HUES6 (cell line): Measurements from ENCODE around the gene OR13C4.

Experiments
- H3K27ac ChIP-seq: 2 replicates; pipeline ENCODE4 v1.7.0; 2013; ENCODE audit warnings: low read depth, mild to moderate bottlenecking, low read length, inconsistent platforms
- H3K27me3 ChIP-seq: 2 replicates; pipeline ENCODE4 v1.6.1; 2013; ENCODE audit warnings: low read length; ENCODE audit not compliant: control insufficient read depth, insufficient read depth
- H3K36me3 ChIP-seq: 2 replicates; pipeline ENCODE4 v1.6.1; 2013; ENCODE audit warnings: low read length; ENCODE audit not compliant: control insufficient read depth, insufficient read depth
- H3K4me1 ChIP-seq: 2 replicates; pipeline ENCODE4 v1.6.1; 2013; ENCODE audit warnings: low read length; ENCODE audit not compliant: control insufficient read depth, insufficient read depth
- H3K4me3 ChIP-seq: 2 replicates; pipeline ENCODE4 v1.5.1; 2013; ENCODE audit warnings: low read depth, low read length
- H3K9ac ChIP-seq: one replicate; pipeline ENCODE4 v1.6.1; 2013; ENCODE audit warnings: mild to moderate bottlenecking, low read length
- H3K9me3 ChIP-seq: 2 replicates; pipeline ENCODE4 v1.6.1; 2013; ENCODE audit warnings: low read depth, low read length; ENCODE audit not compliant: control insufficient read depth, insufficient read depth

Gene OR13C4

GRCh38 chr9:104527109-104527508 lies at the start of gene OR13C4:
OR13C4 (minus strand) TSS chr9:104527209; CDS start chr9:104527209, 0 bp downstream.
- Histone ChIP-seq H3K27ac (no peak within 1 kb of the TSS), H3K9me3 (peaks cover 12% of the 10 kb centered on the region), H3K36me3 (no peaks in the 10 kb centered on the region), H3K27me3 (no peaks in the 10 kb centered on the region), H3K4me3 (no peak within 1 kb of the TSS), H3K4me1 (no peaks in the 10 kb centered on the region), H3K9ac (no peak within 1 kb of the TSS)

GRCh38 chr9:104575456-104575855 lies 48.4 kb upstream of the OR13C4 start:
- no peak overlapping the region for H3K4me3 ChIP-seq
- no peak overlapping the region for H3K9ac ChIP-seq
- H3K27me3 ChIP-seq: no peaks in the 10 kb centered on the region
- H3K27ac ChIP-seq: no peak overlapping the region
- peaks cover 12% of the 10 kb centered on the region; the same call in 1 of the 2 replicates for H3K9me3 ChIP-seq
- no peaks in the 10 kb centered on the region for H3K4me1 ChIP-seq
- H3K36me3 ChIP-seq: no peaks in the 10 kb centered on the region

DNA sequence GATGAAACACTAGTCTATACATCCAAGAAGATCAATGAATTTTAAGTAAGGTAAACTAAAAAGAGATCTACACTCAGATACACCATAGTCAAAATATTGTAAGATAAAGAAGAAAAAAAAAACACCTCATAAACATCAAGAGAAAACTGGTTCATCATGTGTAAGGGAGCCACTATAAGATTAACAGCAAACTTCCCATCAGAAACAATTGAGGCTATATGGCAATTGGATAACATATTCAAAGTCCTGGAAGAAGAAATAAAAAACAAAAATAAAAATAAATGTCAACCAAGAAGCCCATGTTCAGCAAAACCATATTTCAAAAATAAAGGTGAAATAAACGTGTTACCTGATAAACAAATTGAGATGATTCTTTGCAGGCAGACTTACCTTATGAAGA lies 45.6 kb upstream of the OR13C4 start:
- Histone ChIP-seq H3K4me1 (no peaks in the 10 kb centered on the region), H3K9me3 (peaks cover 12% of the 10 kb centered on the region; the same call in 1 of the 2 replicates), H3K9ac (no peak overlapping the region), H3K27me3 (no peaks in the 10 kb centered on the region), H3K27ac (no peak overlapping the region), H3K36me3 (no peaks in the 10 kb centered on the region), H3K4me3 (no peak overlapping the region)

GRCh38 chr9:104568868-104569267 lies 41.9 kb upstream of the OR13C4 start, which contains the start of gene OR13C8:
OR13C8 (plus strand) TSS chr9:104569168; CDS start chr9:104569168, 0 bp downstream.
- H3K36me3 ChIP-seq: no peaks in the 10 kb centered on the region
- peaks cover 12% of the 10 kb centered on the region; the same call in 1 of the 2 replicates for H3K9me3 ChIP-seq
- H3K4me3 ChIP-seq: no peak within 1 kb of the TSS
- no peak within 1 kb of the TSS for H3K9ac ChIP-seq
- H3K27me3 ChIP-seq: no peaks in the 10 kb centered on the region
- H3K27ac ChIP-seq: no peak within 1 kb of the TSS
- H3K4me1 ChIP-seq: no peaks in the 10 kb centered on the region

DNA sequence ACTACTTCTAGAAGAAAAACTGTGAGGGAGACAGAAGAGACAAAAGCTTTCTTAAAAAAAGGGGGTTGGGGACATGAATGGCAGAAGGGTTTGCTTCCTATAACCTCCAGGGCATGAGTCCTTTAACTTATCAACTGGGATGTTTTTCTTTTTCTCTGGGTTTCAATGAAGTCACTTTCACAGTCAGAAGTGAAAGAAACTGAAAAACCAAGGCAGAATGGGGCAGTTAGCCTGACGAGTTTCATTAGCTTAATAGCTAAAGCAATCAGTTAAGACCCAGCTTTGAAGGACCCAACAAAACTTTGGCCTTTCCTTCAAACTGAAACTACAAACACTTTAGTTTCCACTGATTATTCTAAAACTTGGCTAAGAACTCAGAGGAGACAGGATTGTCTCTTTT lies 37.3 kb upstream of the OR13C4 start:
- Histone ChIP-seq H3K9ac (no peak overlapping the region), H3K36me3 (no peaks in the 10 kb centered on the region), H3K4me1 (no peaks in the 10 kb centered on the region), H3K4me3 (no peak overlapping the region), H3K9me3 (no peaks in the 10 kb centered on the region), H3K27me3 (no peaks in the 10 kb centered on the region), H3K27ac (no peak overlapping the region)

GRCh38 chr9:104556830-104557634 lies 30.0 kb upstream of the OR13C4 start:
- Histone ChIP-seq H3K4me1 (peaks cover 12% of the 10 kb centered on the region; the same call in 1 of the 2 replicates), H3K4me3 (0 out of 2 replicates have a peak overlapping the region, but pooled peaks have one; percentile 3), H3K9me3 (no peaks in the 10 kb centered on the region), H3K9ac (peak overlapping the region; percentile 38), H3K27ac (peak overlapping the region; percentile 78; the same call in 1 of the 2 replicates), H3K27me3 (no peaks in the 10 kb centered on the region), H3K36me3 (no peaks in the 10 kb centered on the region)

- H3K9ac ChIP-seq: no peak overlapping the region
- no peak overlapping the region for H3K4me3 ChIP-seq
- H3K27me3 ChIP-seq: no peaks in the 10 kb centered on the region
- H3K36me3 ChIP-seq: no peaks in the 10 kb centered on the region
- no peaks in the 10 kb centered on the region for H3K9me3 ChIP-seq
- H3K4me1 ChIP-seq: peaks cover 12% of the 10 kb centered on the region; the same call in 1 of the 2 replicates
- no peak overlapping the region for H3K27ac ChIP-seq
These were observed 28.5 kb upstream of the OR13C4 start for GRCh38 chr9:104555521-104555920.

GRCh38 chr9:104553261-104553660 lies 26.3 kb upstream of the OR13C4 start:
- peaks cover 12% of the 10 kb centered on the region; the same call in 1 of the 2 replicates for H3K4me1 ChIP-seq
- H3K27me3 ChIP-seq: no peaks in the 10 kb centered on the region
- no peaks in the 10 kb centered on the region for H3K9me3 ChIP-seq
- H3K9ac ChIP-seq: no peak overlapping the region
- no peak overlapping the region for H3K4me3 ChIP-seq
- H3K36me3 ChIP-seq: no peaks in the 10 kb centered on the region
- no peak overlapping the region for H3K27ac ChIP-seq

DNA sequence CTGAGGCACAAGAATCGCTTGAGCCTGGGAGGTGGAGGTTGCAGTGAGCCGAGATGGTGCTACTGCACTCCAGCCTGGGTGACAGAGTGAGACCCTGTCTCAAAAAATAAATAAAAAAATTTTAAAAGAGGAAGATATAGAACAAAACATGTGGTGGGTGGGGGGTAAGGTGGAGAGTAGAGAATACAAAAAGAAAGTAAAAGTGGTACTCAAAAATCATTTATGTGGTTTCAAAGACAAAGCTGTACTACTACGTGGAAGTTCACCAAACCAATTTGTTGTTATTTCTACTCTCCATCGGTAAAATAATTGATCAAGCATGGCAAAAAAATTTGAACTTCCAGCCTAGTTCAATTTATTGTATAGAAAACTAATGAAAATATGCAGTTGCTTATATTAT lies 17.6 kb upstream of the OR13C4 start:
- Histone ChIP-seq H3K4me3 (no peak overlapping the region), H3K4me1 (no peaks in the 10 kb centered on the region), H3K27me3 (no peaks in the 10 kb centered on the region), H3K9me3 (no peaks in the 10 kb centered on the region), H3K9ac (no peak overlapping the region), H3K27ac (no peak overlapping the region), H3K36me3 (no peaks in the 10 kb centered on the region)

- H3K27me3 ChIP-seq: no peaks in the 10 kb centered on the region
- H3K4me3 ChIP-seq: no peak overlapping the region
- no peaks in the 10 kb centered on the region for H3K4me1 ChIP-seq
- H3K36me3 ChIP-seq: no peaks in the 10 kb centered on the region
- no peak overlapping the region for H3K9ac ChIP-seq
- H3K9me3 ChIP-seq: no peaks in the 10 kb centered on the region
- H3K27ac ChIP-seq: no peak overlapping the region
These were observed 12.3 kb upstream of the OR13C4 start for GRCh38 chr9:104539275-104539674.

- Histone ChIP-seq H3K9me3 (no peaks in the 10 kb centered on the region), H3K9ac (no peak within 1 kb of the TSS), H3K4me3 (no peak within 1 kb of the TSS)
These were observed 9.7 kb upstream of the OR13C4 start, which contains the start of gene OR13C3 for GRCh38 chr9:104536756-104537155. OR13C3 (minus strand) TSS chr9:104536856; CDS start chr9:104536723, 133 bp downstream.

More at GRCh38 chr9:104536756-104537155, 9.7 kb upstream of the OR13C4 start, which contains the start of gene OR13C3:
- H3K27ac ChIP-seq: no peak within 1 kb of the TSS
- no peaks in the 10 kb centered on the region for H3K4me1 ChIP-seq
- H3K36me3 ChIP-seq: no peaks in the 10 kb centered on the region
- no peaks in the 10 kb centered on the region for H3K27me3 ChIP-seq
